IPS DF 4.7 (cell line): ENCODE results near the gene SCRN1.
"Not testable (repeated sequence)": the region's sequence is repeated elsewhere in the genome, so short reads cannot be mapped to it uniquely, and the experiment has no call there.

Experiments used
- DNase-seq: peaks from one replicate; pipeline ENCODE4 v3.0.0-alpha.2; 2013; ENCODE audit warnings: low spot score; ENCODE audit errors: extremely low read depth

SCRN1 gene

GRCh38 chr7:29892231-29892630 lies 97.4 kb downstream of the SCRN1 start:
- no peak for DNase-seq

GRCh38 chr7:29891766-29892165 lies 97.8 kb downstream of the SCRN1 start:
- no peak for DNase-seq

- not testable (repeated sequence) for DNase-seq
Measured at GRCh38 chr7:29890786-29891185, 98.8 kb downstream of the SCRN1 start.

GRCh38 chr7:29890251-29890650 lies 99.3 kb downstream of the SCRN1 start:
- DNase-seq = no peak

GRCh38 chr7:29889288-29889687 lies 100.3 kb downstream of the SCRN1 start:
- no peak for DNase-seq

GRCh38 chr7:29888006-29888405 lies 101.6 kb downstream of the SCRN1 start:
- DNase-seq = no peak

- no peak for DNase-seq
Measured at GRCh38 chr7:29886827-29887226, 102.8 kb downstream of the SCRN1 start.

GRCh38 chr7:29885626-29886025 lies 104.0 kb downstream of the SCRN1 start:
- no peak for DNase-seq

- DNase-seq = no peak
Measured at GRCh38 chr7:29884399-29885272, 105.0 kb downstream of the SCRN1 start.

- DNase-seq = no peak
Measured at GRCh38 chr7:29883462-29884398, 105.9 kb downstream of the SCRN1 start.

GRCh38 chr7:29882481-29882880 lies 107.1 kb downstream of the SCRN1 start:
- DNase-seq = no peak

- DNase-seq = no peak
Measured at GRCh38 chr7:29881724-29882123, 107.9 kb downstream of the SCRN1 start.

- no peak for DNase-seq
Measured at GRCh38 chr7:29879609-29880008, 110.0 kb downstream of the SCRN1 start.

- DNase-seq = no peak
Measured at GRCh38 chr7:29878081-29878688, 111.4 kb downstream of the SCRN1 start.

- no peak for DNase-seq
Measured at GRCh38 chr7:29877196-29877595, 112.4 kb downstream of the SCRN1 start.

- no peak for DNase-seq
Measured at GRCh38 chr7:29875741-29876140, 113.9 kb downstream of the SCRN1 start.

GRCh38 chr7:29873644-29874294 lies 115.8 kb downstream of the SCRN1 start:
- DNase-seq = no peak

GRCh38 chr7:29871787-29872398 lies 117.7 kb downstream of the SCRN1 start:
- no peak for DNase-seq
